ENCODE measurements around the gene CDH6. TPM values are rescaled to one million over a fixed set of nuclear protein-coding genes. Genes with fewer than 3 reads are reported as not detected.

The CDH6 gene
- total RNA-seq, 2 donors from 2014 or later = 0.52 to 2.0 TPM

DNA sequence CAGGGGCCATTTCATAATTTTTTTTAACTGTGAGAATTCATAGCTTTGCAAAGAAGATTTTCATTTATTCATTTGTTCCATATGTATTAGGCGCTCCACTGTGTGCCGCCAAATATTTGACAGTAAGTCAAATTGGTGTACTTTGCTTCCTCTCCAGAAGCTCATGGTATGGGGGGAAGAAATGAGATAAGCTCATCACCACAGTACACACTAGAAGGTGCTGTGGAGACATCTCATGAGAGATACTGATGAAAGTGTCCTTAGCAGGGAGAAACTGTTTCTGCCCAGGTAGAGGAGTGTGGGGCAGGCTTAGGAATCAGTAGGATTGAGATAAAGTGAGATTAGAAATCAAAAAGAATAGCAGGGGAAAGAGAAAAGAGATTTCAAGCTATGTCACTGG is 136.2 kb downstream of the CDH6 start:
- H3K27me3 ChIP-seq = no peaks in the 10 kb centered on the region
- H3K4me3 ChIP-seq = no peak overlapping the region
- no peak for DNase-seq
- H3K9ac ChIP-seq (ENCODE audit: low read depth in 2 of 2, low read length in 2 of 2) = no peak overlapping the region
- intact Hi-C loops (cut with DNase I) = no loop called here
- no peaks in the 10 kb centered on the region for H3K4me1 ChIP-seq
- H3K9me3 ChIP-seq = no peaks in the 10 kb centered on the region
- H3K36me3 ChIP-seq = no peaks in the 10 kb centered on the region
- TF ChIP-seq, protein P1, sequence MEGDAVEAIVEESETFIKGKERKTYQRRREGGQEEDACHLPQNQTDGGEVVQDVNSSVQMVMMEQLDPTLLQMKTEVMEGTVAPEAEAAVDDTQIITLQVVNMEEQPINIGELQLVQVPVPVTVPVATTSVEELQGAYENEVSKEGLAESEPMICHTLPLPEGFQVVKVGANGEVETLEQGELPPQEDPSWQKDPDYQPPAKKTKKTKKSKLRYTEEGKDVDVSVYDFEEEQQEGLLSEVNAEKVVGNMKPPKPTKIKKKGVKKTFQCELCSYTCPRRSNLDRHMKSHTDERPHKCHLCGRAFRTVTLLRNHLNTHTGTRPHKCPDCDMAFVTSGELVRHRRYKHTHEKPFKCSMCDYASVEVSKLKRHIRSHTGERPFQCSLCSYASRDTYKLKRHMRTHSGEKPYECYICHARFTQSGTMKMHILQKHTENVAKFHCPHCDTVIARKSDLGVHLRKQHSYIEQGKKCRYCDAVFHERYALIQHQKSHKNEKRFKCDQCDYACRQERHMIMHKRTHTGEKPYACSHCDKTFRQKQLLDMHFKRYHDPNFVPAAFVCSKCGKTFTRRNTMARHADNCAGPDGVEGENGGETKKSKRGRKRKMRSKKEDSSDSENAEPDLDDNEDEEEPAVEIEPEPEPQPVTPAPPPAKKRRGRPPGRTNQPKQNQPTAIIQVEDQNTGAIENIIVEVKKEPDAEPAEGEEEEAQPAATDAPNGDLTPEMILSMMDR (IDR thresholded peaks at IDR 0.05) = no peak
- H3K27ac ChIP-seq = no peak overlapping the region

GRCh38 chr5:31332160-31332559 is 138.7 kb downstream of the CDH6 start:
- no peak for DNase-seq
- TF ChIP-seq, protein P1 (IDR thresholded peaks at IDR 0.05) = no peak
- H3K27ac ChIP-seq = no peak overlapping the region
- no peak overlapping the region for H3K4me3 ChIP-seq
- no peaks in the 10 kb centered on the region for H3K9me3 ChIP-seq
- H3K4me1 ChIP-seq = no peaks in the 10 kb centered on the region
- H3K36me3 ChIP-seq = no peaks in the 10 kb centered on the region
- intact Hi-C loops (cut with DNase I) = no loop called here
- no peak overlapping the region for H3K9ac ChIP-seq (ENCODE audit: low read depth in 2 of 2, low read length in 2 of 2)
- H3K27me3 ChIP-seq = no peaks in the 10 kb centered on the region

DNA sequence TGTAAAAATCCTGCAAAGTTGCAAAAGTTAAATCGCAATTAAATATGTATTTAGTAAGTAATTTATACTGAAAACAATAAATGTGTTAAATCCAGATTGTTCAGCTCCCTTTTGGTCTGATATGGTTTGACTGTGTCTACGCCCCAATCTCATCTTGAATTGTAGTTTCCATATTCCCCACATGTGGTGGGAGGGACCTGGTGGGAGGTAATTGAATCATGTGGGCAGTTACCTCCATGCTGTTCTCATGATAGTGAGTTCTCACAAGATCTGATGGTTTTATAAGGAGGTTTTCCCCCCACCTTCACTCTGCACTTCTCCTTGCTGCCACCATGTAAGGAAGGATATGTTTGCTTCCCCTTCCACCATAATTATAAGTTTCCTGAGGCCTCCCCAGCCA is 140.0 kb downstream of the CDH6 start:
- no peak for DNase-seq
- Histone ChIP-seq H3K27ac (no peak overlapping the region), H3K9me3 (no peaks in the 10 kb centered on the region), H3K36me3 (no peaks in the 10 kb centered on the region), H3K4me1 (no peaks in the 10 kb centered on the region), H3K27me3 (no peaks in the 10 kb centered on the region), H3K9ac (ENCODE audit: low read depth in 2 of 2, low read length in 2 of 2) (no peak overlapping the region), H3K4me3 (no peak overlapping the region)
- intact Hi-C loops (cut with DNase I) = no loop called here
- TF ChIP-seq, protein P1 (IDR thresholded peaks at IDR 0.05) = no peak

DNA sequence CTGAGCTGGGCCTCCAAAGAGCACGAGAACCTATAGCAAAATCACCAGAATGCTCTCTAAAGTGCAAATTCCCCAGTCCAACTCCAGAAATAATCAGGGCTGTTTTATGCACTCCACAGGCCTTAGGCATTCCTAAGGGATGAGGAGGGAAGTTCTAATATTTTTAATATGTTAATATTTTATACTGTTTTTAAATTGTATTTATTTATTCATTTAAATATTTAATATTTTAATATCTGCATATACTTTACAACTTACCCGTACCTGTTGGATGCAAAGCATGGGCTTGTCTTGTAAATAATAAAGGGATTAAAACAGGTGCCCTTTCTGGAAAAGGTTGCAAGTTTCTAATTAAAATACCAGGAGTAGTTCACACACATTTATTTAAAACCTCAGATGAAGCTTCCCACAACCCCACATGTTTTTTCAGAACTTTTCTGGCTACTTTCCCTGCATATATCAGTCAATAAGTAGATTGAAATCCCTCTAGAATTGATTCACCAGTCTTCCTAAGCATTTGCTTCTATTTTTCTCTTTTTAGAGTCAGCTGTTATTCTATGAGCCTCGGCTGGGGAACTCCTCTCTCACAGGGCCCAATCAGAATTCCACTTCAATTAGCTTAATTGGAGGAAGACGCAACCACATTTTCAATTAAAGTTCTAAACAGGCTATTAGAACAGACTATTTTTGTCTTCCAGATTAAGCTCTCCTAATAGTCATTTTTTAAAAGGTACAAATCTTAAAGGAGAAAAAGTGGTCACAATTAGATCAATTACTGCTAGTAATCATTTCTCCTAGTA is 140.8 kb downstream of the CDH6 start:
- TF ChIP-seq, protein P1 (IDR thresholded peaks at IDR 0.05) = no peak
- Histone ChIP-seq H3K27ac (no peak overlapping the region), H3K9me3 (no peaks in the 10 kb centered on the region), H3K9ac (ENCODE audit: low read depth in 2 of 2, low read length in 2 of 2) (no peak overlapping the region), H3K4me1 (no peaks in the 10 kb centered on the region), H3K36me3 (no peaks in the 10 kb centered on the region), H3K4me3 (no peak overlapping the region), H3K27me3 (no peaks in the 10 kb centered on the region)
- intact Hi-C loops (cut with DNase I) = no loop called here
- no peak for DNase-seq

DNA sequence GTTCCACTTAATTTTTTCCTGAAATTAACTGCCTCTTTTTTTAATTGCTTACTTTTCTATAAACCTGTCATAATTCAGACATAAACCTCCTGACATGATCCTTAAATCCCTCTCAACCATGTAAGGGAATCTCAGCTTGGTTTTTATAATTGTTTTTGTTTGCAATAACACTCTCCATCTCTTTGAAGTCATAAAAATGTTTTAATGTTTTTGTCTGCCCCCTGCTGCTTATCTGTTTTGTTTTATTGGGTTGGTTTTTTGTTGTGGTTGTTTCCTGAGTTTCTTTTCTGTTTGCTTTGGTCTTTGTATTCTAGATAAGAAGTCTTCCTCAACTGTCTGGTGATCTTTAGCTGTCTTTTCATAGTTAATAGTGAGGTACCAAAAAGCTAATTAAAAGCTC is 142.0 kb downstream of the CDH6 start:
- TF ChIP-seq, protein P1 (IDR thresholded peaks at IDR 0.05) = no peak
- Histone ChIP-seq H3K36me3 (no peaks in the 10 kb centered on the region), H3K4me3 (no peak overlapping the region), H3K4me1 (no peaks in the 10 kb centered on the region), H3K27me3 (no peaks in the 10 kb centered on the region), H3K9ac (ENCODE audit: low read depth in 2 of 2, low read length in 2 of 2) (no peak overlapping the region), H3K27ac (no peak overlapping the region), H3K9me3 (no peaks in the 10 kb centered on the region)
- no peak for DNase-seq
- intact Hi-C loops (cut with DNase I) = no loop called here

Data from colonic mucosa (tissue), 4 donors.